OCI-M2 (cell line): ENCODE results near the gene RCAN1.
"Not testable (repeated sequence)": the region's sequence is repeated elsewhere in the genome, so short reads cannot be mapped to it uniquely, and the experiment has no call there.

Experiments
- DNase-seq: peaks from one replicate; lab custom pipeline; 2025; ENCODE audit not compliant: unreplicated experiment; lab: John Stamatoyannopoulos, UW

Gene RCAN1

DNA sequence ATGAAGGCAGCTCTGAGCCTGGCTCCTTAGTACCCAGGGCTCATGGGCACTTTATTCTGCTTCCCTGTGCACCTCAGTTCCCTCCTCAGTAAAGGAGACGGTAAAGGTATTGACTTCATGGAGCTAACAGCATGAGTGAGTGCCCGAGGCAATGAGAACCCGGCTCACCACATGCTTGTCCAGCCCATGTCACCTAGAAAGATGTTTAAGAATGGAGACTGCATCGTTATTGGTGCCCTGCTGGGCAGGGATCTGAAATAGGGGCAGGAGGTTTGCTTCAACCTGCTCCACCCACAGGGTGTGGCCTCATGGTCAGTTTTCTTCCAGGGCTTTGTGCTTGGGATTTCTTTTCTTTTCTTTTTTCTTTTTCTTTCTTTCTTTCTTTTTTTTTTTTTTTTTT, 95.9 kb downstream of the RCAN1 start:
- DNase-seq = no peak

DNA sequence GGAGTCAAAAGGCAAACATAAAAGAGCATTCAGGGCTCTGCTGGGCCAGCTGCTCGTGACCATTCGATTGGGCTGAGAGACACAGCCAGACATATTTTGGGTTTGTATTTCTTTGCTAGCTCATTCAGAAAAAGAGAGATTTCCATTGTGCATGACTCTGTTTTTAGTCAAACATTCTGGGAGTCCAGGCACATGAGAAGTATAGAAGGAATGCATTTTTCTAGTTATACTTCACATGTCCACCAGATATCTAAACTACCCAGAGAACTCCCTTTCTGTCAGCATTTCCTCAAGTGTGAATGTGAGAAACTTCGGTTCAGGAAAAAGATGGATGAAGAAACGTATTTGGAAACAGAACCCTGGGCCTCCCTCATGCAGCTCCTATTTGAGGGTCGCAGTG, 96.6 kb downstream of the RCAN1 start:
- DNase-seq = no peak

DNA sequence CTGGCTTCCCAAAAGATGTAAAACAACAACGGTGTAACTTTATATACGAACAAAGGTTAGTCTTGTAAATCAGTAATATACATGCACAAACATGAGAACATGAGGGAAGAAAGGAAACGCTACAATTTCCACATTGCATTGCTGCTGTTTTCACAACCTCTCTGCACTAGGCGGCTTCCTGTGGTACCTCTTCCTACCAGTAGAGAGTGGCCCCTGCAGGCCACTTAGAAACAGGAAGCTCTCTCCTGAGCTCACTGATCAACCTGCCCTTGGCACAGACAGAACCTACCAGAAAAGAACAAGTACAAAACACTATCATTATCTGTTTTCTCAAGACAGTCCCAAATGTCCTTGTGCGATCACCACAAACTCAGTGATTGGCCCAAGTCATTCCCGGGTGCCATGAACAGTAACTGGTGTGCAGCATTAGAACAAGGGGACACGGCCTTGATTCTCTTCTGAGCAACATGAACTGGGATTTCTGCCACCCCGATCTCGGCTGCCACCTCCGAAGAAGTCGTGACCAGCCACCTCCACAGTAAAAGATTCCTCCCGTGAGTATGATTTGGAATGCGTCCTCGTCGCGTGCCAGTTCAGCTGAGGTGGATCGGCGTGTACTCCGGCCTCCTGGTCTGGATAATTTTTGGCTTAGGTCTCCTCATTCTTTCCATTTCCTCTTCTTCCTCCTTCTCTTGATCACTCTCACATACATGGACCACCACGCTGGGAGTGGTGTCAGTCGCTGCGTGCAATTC, 97.2 kb downstream of the RCAN1 start:
- DNase-seq = no peak

DNA sequence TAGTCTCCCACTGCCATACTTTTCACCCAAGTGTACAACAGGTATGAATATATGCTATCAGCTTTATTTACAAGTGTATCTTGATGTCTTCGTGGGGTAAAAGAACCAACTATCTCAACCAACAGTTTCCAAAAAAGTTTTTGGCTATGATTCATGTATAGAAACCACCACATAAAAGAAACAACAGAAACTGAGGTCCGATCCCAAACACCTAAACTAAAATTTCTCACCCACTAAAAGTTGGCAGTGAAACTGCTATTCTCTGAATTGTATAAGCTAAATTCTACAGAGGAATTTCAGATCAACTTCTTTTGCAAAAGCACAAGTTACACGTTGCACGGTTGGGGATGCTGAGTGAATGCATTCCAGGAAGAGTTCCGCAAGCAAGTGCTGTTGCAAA, 97.9 kb downstream of the RCAN1 start:
- DNase-seq = no peak

DNA sequence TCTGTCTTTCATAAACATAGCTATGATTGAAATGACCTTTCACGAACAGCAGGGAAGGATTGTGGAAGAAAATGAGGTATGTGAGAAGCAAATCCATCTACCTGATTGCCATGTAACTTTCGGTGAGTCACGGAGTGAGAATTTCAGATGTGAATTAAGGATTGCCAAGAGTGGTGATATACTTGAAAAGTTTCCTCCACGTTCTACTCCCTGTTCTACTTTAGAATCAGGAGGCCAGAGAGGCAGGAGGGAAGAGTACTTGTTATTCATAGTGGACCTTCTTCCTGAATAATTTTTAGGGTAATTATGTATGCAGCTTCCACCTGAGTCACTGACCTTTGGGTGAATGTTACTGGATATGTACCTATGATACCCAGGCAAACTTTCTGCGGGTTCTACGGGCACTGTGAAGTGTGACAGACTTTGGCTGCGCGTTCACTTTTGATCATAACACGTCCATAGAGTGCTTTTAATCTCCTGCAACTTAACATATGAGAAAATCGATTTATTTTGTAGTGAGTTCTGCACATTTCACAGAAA, 100.3 kb downstream of the RCAN1 start:
- DNase-seq = no peak

DNA sequence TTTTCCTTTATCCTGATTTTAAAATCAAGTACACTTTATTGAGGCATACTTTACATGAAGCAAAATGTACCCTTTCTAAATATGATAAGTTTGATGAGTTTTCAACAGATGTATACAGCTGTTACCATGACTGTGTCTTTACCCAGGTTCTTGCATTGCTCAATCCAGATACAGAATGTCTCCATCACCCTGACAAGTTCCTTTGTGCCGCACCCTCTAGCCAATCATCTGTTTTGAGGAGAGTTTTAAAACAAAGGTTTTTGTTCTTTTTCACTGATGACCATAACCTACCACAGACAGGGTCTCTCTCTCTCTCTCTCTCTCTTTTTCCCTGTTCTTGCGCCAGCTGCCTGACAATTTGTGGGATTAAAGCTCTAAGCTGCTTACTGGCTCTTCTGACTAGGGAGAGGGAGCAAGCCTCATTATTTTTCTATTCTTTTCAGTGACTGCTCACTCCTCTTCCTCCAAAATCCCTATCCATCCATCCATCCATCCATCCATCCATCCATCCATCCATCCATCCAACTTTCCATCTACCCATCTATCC, 101.7 kb downstream of the RCAN1 start:
- no peak for DNase-seq

DNA sequence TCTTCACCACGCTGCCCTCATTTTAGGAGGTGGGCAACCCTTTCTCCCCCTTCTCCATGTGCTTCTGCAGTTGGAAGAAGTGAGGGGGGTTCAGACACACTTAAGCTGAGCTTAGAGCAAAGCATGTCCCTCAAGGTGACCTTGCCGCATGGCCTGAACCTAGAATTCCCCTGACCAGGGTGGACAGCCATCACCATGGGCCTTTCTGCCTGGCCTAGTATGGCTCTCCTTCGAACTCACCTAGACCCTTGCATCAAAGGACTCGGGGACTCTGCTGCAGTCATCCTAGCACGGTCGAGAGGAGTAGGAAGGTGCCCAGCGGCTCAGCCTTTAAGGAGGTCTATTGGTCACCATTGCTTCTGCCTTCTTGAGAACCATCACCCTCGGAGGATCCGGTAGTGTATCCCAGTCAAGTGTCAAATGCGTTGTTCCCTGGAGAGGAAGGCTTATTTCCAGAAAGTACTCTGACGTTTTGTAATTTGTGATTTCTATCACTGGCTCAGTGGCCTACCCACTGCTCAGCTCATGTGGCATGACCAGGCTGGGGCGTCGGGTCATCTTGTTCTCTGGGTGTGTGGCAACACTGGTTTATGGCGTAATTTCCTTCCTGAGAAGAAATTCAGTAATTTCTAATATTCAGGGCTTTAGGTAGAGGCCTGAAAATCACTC, 103.0 kb downstream of the RCAN1 start, which contains the start of gene KCNE1:
KCNE1 (minus strand) TSS at position 424 of the 669 bp plus-strand sequence. CDS start 62,576 bp downstream, outside the sequence.
- no peak for DNase-seq

DNA sequence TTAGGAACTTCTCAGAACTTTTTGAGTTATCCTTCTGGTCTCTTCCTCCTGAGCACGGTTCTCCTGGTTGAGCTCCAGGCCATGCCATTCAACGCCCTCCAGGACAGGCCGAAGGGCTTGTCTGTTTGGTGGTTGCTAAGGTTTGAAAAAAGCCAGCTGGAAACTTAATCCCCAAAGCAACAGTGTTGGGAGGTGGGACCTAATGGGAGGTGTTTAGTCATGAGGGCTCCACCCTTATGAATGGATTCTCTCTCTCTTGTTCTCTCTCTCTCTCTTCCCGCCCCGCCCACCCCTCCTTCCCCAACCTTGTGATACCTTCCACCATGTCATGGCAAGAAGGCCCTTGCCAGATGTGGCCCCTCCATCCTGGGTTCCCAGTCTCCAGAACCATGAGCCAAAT, 103.7 kb downstream of the RCAN1 start:
- DNase-seq = no peak

DNA sequence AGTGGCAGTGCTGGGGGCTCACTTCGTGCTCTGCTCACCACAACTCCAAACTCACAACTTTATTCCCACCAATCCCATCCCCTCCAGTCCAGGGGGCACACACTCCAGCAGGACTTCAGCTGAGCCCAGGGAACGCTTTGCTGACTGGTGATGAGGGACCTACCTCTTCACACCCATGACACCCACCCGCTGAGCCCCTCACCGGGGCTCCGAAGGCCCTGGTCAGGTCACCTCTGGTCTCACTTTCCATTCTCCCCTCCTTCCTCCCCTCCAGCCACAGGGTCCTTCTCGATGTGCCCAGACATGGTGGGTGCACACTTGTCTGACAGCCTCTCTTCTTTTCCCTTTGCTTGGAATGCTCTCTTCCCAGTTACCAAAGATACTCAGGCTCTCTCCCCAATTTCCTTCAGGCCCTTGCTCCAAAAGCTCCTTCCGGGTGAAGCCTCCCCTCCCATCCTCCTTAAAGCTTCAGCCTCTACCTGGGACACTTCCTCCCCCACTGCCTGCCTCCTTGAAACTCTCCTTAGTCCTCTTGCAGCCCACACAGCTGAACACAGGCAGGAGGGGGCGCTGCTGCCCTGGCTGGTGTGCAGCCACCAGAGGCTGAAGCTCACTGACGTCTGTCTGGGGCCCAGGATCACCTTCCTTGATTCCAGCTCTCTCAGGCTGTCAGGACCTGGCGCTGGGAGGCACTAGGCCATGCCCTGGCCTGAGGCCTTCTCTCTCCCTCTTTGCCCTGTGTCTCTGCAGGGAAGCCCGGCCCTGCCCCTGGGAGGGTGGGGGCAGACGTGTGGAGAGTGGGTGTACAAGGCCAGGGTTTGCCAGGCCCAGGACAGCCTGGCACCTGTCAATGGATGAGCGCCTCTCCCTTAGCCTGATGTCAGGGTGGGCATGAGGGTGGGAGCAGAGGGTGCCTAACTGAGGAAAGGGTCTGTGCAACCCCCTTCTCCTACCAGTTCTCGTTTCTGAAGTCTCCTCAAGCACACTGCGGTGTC, 104.5 kb downstream of the RCAN1 start:
- no peak for DNase-seq

DNA sequence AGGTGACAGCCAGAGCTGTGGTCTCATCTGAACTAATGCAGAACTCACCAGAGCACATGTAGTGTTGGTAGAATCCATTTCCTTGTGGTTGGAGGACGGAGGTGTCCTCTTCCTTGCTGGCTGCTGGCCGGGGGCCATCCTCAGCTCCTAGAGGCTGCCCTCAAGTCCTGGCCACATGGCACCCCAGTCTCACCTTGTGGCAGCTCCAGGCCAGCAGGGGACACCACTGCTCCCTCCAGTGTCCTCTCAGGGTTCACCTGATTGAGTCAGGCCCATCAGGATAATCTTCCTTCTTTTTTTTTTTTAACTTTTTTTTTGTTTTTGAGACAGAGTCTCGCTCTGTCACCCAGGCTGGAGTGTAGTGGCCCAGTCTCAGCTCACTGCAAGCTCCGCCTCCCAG, 105.8 kb downstream of the RCAN1 start:
- no peak for DNase-seq

DNA sequence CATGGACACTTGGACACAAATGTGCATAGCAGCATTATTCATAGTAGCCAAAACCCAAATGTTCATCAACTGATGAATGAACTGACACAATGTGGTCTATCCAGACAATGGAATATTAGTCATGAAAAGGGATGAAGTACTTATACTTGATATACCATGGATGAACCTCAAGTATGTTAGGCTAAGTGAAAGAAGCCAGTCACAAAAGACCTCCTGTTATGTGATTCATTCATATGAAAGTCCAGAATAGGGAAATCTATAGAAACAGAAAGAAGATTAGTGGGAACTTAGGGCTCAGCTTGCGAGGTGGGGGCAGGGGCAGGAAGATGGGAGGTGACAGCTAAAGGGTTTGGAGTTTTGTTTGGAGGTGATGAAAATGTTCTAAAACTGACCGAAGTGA, 110.3 kb downstream of the RCAN1 start:
- DNase-seq = no peak

DNA sequence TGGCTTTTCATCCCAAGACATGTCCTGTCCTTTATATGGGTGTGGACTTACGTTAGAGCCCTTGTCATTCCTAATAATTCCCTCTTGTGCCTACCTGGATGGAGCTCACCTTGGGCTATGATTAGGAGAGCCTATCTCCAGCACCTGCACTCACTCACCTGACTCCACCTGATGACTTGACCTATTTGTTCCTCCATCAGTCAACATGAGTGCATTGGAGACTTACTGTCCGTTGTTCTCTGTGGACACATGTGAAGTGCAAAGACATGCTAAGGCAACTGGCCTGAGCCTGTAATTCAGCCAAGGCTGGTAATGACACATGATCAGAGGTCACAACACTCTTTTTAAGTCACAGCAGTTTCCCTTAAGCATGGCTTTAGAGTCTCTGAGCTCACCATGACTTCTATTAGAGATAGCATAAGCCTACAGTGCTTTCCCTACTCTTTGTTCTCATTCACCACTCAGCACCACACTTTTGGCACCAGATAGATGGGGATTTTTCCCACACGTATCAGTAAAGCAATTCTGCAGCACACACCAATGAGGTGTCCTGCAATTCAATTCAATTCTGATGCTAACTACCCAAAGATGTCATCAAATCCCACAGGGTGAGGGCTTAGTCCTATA, 112.3 kb downstream of the RCAN1 start:
- DNase-seq = no peak

DNA sequence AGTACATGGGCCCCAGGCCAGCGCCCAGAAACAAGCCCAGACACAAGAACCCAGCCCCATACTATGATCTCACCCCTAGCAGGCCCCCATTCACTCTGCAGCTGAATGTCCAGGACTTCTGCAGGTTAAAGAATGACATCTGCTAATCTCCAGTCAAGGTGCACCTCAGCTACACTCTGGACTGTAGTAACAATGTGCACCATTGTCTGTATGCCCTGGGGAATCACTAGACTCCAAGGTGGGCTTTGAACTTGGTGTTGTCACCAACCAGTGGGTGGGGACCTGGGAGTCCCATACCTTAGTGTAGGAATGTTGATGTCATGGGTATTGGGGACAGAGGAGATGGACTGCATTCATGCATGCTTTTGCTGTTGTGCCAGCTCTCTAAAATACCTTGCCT, 113.2 kb downstream of the RCAN1 start:
- no peak for DNase-seq

DNA sequence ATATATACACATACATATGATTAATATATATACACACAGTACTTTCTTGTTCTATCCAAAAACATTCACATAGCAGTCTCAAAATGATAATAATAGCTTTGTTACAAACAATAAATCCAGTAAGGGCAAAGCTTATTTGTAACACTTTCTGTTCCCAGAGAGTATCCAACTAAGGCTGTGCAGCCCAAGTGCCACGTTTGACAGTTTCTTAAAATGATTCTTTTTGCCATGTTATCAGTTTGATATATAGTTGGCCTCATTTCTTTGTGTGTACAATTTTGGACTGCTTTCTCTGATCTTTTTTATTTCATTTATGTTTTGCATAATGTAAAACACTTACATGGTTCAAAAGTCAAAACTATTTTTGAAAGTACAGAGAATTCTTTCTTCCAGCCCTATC, 114.7 kb downstream of the RCAN1 start:
- no peak for DNase-seq

DNA sequence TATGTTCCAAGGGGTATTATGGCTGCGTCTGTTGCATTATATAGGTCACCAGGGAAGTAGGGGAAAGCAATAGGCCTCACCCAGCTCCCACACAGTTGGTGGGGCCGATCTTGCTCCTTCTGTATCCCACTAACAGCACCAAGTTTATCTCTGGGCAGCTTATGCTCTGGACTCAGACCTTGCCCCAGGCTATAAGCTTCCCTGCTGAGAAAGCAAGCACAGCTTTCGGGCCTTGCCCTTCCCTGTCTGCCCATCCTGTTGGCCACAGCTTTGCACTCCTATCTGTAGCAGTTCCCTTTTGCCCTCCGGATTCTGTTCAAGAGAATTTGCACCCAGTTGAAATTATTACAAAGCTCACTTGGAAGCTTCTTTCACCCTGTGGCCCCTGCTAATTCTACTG, 115.8 kb downstream of the RCAN1 start:
- no peak for DNase-seq

DNA sequence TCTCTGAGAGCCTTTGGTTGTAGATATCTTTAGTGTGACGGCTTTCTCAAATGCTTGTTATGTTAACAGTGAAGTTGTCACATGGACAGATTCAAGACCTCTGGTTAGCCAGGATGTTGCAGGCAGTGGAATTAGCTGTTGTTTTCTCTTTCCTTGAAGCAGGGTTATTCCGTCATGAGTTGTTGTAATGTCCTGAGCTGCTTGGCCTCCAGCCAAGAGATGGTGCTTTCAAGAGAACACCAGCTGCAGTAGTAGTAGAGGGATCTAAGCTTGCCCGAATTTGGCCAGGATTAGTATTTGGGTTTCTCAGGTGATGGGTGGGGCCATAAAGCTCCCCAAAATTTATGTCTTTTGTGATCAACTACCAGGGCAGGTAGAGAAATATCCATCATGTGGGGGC, 116.3 kb downstream of the RCAN1 start:
- DNase-seq = no peak

DNA sequence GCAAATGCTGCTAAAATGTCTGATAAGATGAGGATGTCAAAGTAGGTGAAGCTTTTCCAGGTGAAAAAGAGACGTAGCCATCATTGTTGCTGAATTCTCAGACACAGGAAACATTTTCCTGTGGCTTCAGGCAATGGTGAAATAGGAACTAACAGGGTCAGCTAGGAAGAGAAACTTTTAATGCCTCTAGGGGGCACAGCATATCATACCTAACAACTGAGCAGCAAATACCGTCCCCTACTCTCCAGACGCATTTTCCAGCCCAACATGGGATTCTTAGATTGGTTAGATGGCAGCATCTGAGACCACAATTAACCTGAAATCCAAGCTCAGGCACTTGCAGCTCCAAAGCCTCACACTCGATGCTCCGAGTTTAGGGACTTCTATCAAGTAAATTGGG, 131.1 kb downstream of the RCAN1 start:
- DNase-seq = not testable (repeated sequence)

DNA sequence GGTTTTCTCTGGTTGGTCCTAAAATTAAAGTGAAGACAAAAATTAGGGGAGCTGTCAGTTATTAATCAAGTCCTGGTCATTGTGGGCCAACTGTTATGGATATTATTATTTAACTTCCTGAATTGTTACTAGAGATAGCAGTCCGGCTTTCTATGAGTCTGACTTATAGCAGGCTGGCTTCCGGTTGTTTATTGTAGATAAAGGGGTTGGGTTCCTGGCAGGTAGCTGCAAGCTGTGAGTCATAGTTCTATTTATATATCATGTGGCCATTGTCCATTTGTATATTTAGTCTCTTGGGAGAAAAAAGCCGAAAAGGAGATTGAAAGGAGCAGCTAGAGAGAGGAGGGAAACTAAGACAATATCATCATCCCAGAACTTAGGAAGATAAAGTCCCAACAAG, 131.5 kb downstream of the RCAN1 start:
- not testable (repeated sequence) for DNase-seq

DNA sequence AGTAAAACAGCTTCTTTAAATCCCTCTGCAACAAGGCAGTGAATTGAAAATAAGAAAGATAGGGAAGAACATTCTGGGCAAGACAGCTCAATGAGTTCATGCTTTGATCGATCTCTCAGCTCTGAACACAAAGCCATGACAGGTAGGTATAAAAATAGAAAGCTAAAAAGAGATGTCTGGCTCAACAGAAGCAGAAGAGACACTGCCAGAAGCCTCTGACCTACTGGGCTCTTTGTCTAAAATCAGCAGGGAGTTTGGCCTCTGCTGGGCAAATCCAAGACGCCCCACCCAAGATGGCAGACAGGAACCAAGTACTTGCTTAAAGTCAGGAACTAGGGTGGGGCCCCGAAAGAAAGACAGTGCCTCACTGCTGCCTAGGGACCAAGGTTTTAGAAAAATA, 147.6 kb downstream of the RCAN1 start:
- not testable (repeated sequence) for DNase-seq
